Measurements from ENCODE around the gene PWWP2B.

Gene PWWP2B

GRCh38 chr10:132407243-132407746 lies 10.3 kb downstream of the PWWP2B start:
- no peaks in the 10 kb centered on the region for H3K9me3 ChIP-seq (replicated peaks; ENCODE audit: low read length)
- no peak overlapping the region for H3K9ac ChIP-seq (ENCODE audit: low read depth, low read length)
- H3K4me1 ChIP-seq (ENCODE audit: control insufficient read depth, insufficient read depth, low read length) = peaks cover 9% of the 10 kb centered on the region
- peaks cover 3% of the 10 kb centered on the region for H3K36me3 ChIP-seq (ENCODE audit: insufficient read depth, low read length)
- H3K4me3 ChIP-seq (ENCODE audit: low read length) = no peak overlapping the region
- H3K4me2 ChIP-seq (ENCODE audit: low read length) = no peak overlapping the region
- no peaks in the 10 kb centered on the region for H3K27me3 ChIP-seq (ENCODE audit: control insufficient read depth, insufficient read depth, low read length)

- no peaks in the 10 kb centered on the region for H3K9me3 ChIP-seq (replicated peaks; ENCODE audit: low read length)
- peaks cover 3% of the 10 kb centered on the region for H3K36me3 ChIP-seq (ENCODE audit: insufficient read depth, low read length)
- no peaks in the 10 kb centered on the region for H3K27me3 ChIP-seq (ENCODE audit: control insufficient read depth, insufficient read depth, low read length)
- no peak overlapping the region for H3K4me3 ChIP-seq (ENCODE audit: low read length)
- H3K9ac ChIP-seq (ENCODE audit: low read depth, low read length) = no peak overlapping the region
- H3K4me1 ChIP-seq (ENCODE audit: control insufficient read depth, insufficient read depth, low read length) = peaks cover 13% of the 10 kb centered on the region
- no peak overlapping the region for H3K4me2 ChIP-seq (ENCODE audit: low read length)
These were observed 10.9 kb downstream of the PWWP2B start for GRCh38 chr10:132407846-132408278.

GRCh38 chr10:132408367-132408781 lies 11.4 kb downstream of the PWWP2B start:
- H3K36me3 ChIP-seq (ENCODE audit: insufficient read depth, low read length) = peaks cover 3% of the 10 kb centered on the region
- H3K4me2 ChIP-seq (ENCODE audit: low read length) = no peak overlapping the region
- no peaks in the 10 kb centered on the region for H3K9me3 ChIP-seq (replicated peaks; ENCODE audit: low read length)
- H3K4me3 ChIP-seq (ENCODE audit: low read length) = no peak overlapping the region
- no peaks in the 10 kb centered on the region for H3K27me3 ChIP-seq (ENCODE audit: control insufficient read depth, insufficient read depth, low read length)
- no peak overlapping the region for H3K9ac ChIP-seq (ENCODE audit: low read depth, low read length)
- H3K4me1 ChIP-seq (ENCODE audit: control insufficient read depth, insufficient read depth, low read length) = peaks cover 18% of the 10 kb centered on the region

GRCh38 chr10:132408823-132409666 lies 12.0 kb downstream of the PWWP2B start:
- Histone ChIP-seq H3K36me3 (ENCODE audit: insufficient read depth, low read length) (peaks cover 3% of the 10 kb centered on the region), H3K4me3 (ENCODE audit: low read length) (no peak overlapping the region), H3K4me2 (ENCODE audit: low read length) (no peak overlapping the region), H3K9ac (ENCODE audit: low read depth, low read length) (no peak overlapping the region), H3K27me3 (ENCODE audit: control insufficient read depth, insufficient read depth, low read length) (no peaks in the 10 kb centered on the region), H3K9me3 (replicated peaks; ENCODE audit: low read length) (no peaks in the 10 kb centered on the region), H3K4me1 (ENCODE audit: control insufficient read depth, insufficient read depth, low read length) (peaks cover 21% of the 10 kb centered on the region)

GRCh38 chr10:132409667-132410028 lies 12.6 kb downstream of the PWWP2B start:
- Histone ChIP-seq H3K4me3 (ENCODE audit: low read length) (no peak overlapping the region), H3K36me3 (ENCODE audit: insufficient read depth, low read length) (peaks cover 3% of the 10 kb centered on the region), H3K4me2 (ENCODE audit: low read length) (no peak overlapping the region), H3K27me3 (ENCODE audit: control insufficient read depth, insufficient read depth, low read length) (no peaks in the 10 kb centered on the region), H3K4me1 (ENCODE audit: control insufficient read depth, insufficient read depth, low read length) (peaks cover 21% of the 10 kb centered on the region), H3K9ac (ENCODE audit: low read depth, low read length) (no peak overlapping the region), H3K9me3 (replicated peaks; ENCODE audit: low read length) (no peaks in the 10 kb centered on the region)

GRCh38 chr10:132410056-132410778 lies 13.2 kb downstream of the PWWP2B start:
- Histone ChIP-seq H3K4me2 (ENCODE audit: low read length) (no peak overlapping the region), H3K4me1 (ENCODE audit: control insufficient read depth, insufficient read depth, low read length) (peaks cover 21% of the 10 kb centered on the region)

GRCh38 chr10:132410779-132411532 lies 14.0 kb downstream of the PWWP2B start:
- H3K36me3 ChIP-seq (ENCODE audit: insufficient read depth, low read length) = no peaks in the 10 kb centered on the region
- H3K27me3 ChIP-seq (ENCODE audit: control insufficient read depth, insufficient read depth, low read length) = no peaks in the 10 kb centered on the region
- H3K9me3 ChIP-seq (replicated peaks; ENCODE audit: low read length) = no peaks in the 10 kb centered on the region
- H3K9ac ChIP-seq (ENCODE audit: low read depth, low read length) = no peak overlapping the region
- H3K4me3 ChIP-seq (ENCODE audit: low read length) = no peak overlapping the region
- no peak overlapping the region for H3K4me2 ChIP-seq (ENCODE audit: low read length)
- H3K4me1 ChIP-seq (ENCODE audit: control insufficient read depth, insufficient read depth, low read length) = peaks cover 21% of the 10 kb centered on the region

More at GRCh38 chr10:132410056-132410778, 13.2 kb downstream of the PWWP2B start:
- Histone ChIP-seq H3K27me3 (ENCODE audit: control insufficient read depth, insufficient read depth, low read length) (no peaks in the 10 kb centered on the region), H3K9ac (ENCODE audit: low read depth, low read length) (no peak overlapping the region), H3K36me3 (ENCODE audit: insufficient read depth, low read length) (peaks cover 3% of the 10 kb centered on the region), H3K4me3 (ENCODE audit: low read length) (no peak overlapping the region), H3K9me3 (replicated peaks; ENCODE audit: low read length) (no peaks in the 10 kb centered on the region)

- no peaks in the 10 kb centered on the region for H3K27me3 ChIP-seq (ENCODE audit: control insufficient read depth, insufficient read depth, low read length)
- no peak overlapping the region for H3K9ac ChIP-seq (ENCODE audit: low read depth, low read length)
- peaks cover 21% of the 10 kb centered on the region for H3K4me1 ChIP-seq (ENCODE audit: control insufficient read depth, insufficient read depth, low read length)
- H3K9me3 ChIP-seq (replicated peaks; ENCODE audit: low read length) = no peaks in the 10 kb centered on the region
- no peaks in the 10 kb centered on the region for H3K36me3 ChIP-seq (ENCODE audit: insufficient read depth, low read length)
- no peak overlapping the region for H3K4me2 ChIP-seq (ENCODE audit: low read length)
- no peak overlapping the region for H3K4me3 ChIP-seq (ENCODE audit: low read length)
These were observed 14.7 kb downstream of the PWWP2B start for GRCh38 chr10:132411561-132412253.

GRCh38 chr10:132412316-132413192 lies 15.6 kb downstream of the PWWP2B start:
- H3K9me3 ChIP-seq (replicated peaks; ENCODE audit: low read length) = no peaks in the 10 kb centered on the region
- no peak overlapping the region for H3K4me2 ChIP-seq (ENCODE audit: low read length)
- no peaks in the 10 kb centered on the region for H3K27me3 ChIP-seq (ENCODE audit: control insufficient read depth, insufficient read depth, low read length)
- peaks cover 19% of the 10 kb centered on the region for H3K4me1 ChIP-seq (ENCODE audit: control insufficient read depth, insufficient read depth, low read length)
- H3K9ac ChIP-seq (ENCODE audit: low read depth, low read length) = no peak overlapping the region
- no peaks in the 10 kb centered on the region for H3K36me3 ChIP-seq (ENCODE audit: insufficient read depth, low read length)
- no peak overlapping the region for H3K4me3 ChIP-seq (ENCODE audit: low read length)
